NCI-H1417 (cell line): Measurements from ENCODE around the gene ATG7.
"Not testable (repeated sequence)": the region's sequence is repeated elsewhere in the genome, so short reads cannot be mapped to it uniquely, and the experiment has no call there.

Experiments used
- DNase-seq, 3 experiments: peaks; one replicate each; lab custom pipeline; 2025; lab: John Stamatoyannopoulos, UW

The ATG7 gene

GRCh38 chr3:11591002-11591355, 318.8 kb downstream of the ATG7 start:
- DNase-seq: no peak

- DNase-seq: peak in 2 of 3 experiments; percentile 8 to 78
These were observed 319.4 kb downstream of the ATG7 start for GRCh38 chr3:11591391-11592282.

DNA sequence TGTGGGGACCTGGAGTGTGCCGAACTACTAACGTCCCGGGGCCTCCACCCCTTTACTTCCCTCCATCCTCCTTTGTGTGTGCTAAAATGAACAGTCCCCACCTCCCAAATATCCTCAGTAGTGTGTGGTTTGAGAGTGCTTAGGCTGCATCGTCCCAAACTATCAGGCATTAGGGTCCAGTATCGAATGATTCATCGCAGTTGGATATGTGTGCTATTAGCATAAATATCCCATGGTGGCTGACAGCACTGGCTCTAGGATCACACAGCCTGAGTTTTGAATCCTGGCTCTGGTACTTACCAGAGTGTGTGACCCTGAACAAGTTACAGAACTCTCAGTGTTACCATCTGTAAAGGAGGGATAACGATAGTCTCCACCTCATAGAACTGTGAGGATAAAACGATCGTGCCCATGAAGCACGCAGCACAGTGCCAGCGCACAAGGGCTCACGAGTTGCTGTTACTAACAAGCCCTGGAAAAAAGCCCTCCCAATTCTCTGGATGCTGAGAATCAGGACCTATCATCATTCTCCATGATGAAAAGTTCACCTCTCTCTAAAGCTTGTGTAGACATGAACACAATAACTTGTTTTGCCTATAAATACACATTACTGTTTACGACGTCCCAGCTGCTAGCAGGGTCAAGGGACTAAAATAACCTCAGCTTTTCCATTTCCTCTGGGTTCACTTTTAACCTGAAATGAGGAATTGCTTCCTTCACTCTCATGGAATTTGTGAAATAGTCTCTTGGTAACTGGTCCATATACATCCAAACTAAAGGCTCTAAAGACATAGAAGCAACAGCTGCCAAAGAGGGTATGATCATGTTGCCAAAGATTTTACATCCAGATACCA, 320.5 kb downstream of the ATG7 start:
- DNase-seq: no peak

DNA sequence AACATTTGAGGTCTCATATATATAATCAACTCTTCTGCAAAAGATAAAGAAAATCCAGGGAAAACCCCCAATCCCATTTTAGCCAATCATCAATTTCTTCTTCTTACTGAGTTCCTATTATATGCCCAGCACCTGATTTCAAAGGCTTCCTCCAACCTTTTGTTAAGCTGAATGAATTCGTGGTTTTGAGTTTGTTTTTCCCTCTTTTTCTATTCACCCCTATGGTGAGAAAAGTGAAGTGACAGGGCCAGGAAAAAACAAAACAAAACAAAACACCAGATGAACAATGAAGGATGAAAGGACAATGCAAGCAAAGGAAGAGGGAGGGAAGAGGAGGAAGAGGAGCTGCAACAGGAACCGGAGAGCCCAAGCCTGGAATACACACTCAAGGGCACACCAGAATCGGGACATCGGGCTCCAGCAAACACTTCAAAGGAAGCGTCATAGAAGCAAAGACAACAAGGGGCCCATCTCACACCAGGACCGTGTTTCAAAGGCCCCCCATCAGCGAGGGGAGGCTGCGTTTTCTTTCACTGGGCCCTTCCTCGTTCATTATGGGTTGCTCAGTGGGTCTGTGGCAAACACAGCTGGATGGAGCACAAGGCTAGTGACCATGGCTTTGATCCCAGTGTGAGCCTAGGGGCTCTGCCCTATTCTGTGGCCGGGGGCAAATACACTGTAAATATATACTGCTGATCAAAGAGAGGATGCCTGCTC, 321.3 kb downstream of the ATG7 start:
- no peak for DNase-seq

GRCh38 chr3:11595024-11595423, 322.8 kb downstream of the ATG7 start:
- not testable (repeated sequence) for DNase-seq

DNA sequence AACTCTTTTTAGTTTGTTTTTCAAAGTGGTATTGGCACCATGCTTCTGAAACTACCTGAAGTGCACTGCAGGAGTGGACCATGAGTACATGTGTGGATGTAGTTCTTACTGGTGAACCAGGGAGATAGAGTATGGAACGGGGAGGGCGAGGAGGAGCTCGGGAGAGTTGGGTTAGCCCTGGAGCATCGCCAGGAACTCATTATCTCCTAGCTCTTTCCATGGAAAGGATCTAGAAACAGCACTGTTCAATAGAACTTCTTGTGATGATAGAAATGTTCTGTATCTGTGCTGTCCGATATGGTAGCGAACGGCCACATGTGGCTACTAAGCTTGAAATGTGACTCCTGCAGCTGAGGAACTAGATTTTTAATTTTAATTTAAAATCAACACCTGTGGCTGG, 324.2 kb downstream of the ATG7 start:
- DNase-seq: no peak

DNA sequence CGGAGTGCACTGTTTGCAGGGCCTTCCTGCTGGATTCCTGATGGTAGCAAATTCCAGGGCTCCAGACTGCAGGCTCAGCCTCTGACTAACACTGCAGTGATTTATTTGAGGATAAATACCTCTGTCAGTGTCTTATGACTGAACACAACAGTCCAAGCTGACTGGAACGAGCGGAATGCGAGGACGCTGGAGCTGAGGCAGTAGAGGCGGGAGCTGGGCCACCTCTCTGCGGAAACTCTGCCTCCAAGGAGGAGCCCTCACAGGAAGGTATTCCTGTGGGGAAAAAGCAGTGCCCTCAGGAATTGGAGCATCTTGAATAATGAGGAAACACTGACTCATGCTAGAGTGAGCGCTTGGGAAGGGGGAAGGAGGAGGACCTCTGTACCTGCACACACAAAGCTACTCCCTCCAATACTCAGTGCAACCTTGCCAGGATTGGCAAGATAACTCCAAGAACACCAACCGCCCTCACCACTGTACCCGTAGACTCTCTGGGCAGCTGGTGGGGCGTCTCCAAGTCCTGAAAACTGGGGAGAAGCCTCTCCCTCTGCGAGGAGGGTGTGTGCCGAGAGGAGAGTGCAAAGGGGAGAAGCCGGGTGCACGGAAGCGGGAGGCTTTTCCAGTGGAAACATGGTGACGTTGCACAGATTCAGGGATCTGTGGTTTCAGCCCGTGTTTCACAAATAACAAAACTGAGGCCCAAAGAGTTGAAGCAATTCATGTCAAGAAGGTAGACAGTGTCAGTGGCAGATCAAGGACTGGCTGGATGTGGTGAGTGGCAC, 328.5 kb downstream of the ATG7 start:
- DNase-seq: no peak

DNA sequence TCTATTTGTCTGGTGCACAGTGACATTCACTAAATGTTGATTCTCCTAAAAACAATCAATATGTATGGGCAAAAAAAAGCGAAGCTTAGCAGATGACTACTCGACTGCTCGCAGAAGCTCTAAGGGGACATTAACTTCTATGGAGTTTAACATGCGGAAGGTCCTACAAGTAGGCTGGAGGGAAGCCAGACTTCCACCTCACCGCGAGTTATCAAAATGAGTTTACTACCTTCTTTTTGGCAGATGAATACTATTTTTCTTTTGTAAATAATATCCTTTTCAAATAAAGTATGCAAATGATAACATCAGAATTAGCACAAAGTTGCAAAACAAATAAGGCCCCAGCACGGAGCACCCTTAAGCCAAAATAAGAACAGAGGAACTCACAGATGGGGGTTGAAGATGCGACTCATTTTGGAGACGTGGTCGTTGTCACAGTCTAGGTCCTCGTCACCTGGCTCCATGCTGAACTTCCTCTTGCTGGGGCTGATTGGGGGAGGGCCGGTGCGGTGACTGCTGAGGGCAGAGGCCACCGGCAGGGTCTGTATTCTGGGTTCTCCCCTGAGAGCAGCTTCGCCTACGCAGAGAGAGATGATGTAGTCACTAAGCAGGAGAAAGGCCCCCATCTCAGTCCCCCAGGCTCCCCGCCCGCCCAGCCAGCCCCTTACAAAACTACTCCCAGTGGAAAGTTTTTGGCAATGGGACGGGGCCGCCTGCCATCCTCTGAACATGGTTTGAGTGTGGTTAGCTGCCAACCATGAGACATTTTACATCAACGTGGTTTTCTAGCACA, 329.4 kb downstream of the ATG7 start:
- DNase-seq: no peak

GRCh38 chr3:11602239-11602840, 330.1 kb downstream of the ATG7 start:
- no peak for DNase-seq

DNA sequence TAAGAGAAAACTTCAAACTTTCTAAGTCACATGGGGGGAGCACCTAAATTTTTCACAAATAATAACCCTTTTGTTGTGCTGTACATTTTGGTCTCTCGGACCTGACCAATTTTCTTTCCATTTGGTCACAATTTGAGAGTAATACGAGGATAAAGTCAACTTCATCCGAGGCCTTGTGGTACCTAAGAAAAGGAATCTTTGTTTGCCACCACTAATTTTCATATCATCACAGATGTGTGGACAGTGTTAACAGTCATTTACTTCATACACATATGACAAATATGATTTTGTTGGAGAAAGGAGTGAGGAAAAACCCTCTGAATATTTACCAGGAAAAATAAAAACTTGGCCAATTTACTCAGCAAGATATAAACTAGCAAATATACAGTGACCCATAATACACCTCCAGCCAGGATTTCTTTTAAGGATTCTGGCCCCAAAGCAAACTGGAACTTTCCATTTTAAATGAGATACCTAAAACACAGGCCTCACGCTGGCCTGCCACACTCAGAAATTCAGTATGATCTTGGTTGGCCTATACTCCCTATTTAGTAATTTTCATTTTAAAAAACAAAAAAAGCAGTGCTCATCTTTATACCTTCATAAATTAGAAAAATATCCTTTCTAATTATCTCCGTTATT, 330.8 kb downstream of the ATG7 start:
- DNase-seq: no peak

GRCh38 chr3:11603628-11604027, 331.4 kb downstream of the ATG7 start:
- DNase-seq: no peak

DNA sequence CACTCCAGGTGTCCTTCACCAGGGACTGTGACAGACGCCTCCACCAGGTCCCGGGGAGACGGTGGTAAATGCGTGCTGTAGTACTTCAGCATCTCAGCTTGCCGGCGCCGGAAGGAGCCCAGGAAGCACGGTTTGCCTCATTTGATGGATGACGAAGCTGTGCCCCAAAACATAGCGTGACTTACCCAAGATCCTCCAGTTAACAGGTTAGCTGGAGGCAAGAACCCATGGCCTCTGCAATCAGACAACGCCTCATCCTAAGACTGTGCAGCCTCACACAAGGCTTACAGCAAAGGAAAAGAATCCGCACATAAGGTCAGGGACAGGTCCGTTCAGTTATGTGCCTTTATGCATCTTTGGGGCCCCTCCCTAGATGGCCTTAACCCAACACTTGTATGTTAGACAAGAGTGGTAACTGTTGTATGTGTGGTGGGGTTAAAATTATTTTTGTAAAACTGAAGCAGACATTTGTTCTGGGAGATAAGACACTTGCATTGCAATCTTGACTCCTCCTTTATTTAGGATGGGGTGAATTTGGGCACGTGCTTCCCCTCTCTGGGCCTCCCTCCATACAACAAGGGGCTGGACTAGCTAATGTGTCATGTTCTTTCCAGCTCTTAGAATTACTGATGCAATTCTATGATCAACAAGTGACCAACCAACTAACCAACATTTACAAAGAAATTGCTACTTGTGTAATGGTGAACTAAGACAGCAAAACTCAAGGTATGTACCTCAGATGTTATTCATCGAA, 332.1 kb downstream of the ATG7 start:
- DNase-seq: no peak

DNA sequence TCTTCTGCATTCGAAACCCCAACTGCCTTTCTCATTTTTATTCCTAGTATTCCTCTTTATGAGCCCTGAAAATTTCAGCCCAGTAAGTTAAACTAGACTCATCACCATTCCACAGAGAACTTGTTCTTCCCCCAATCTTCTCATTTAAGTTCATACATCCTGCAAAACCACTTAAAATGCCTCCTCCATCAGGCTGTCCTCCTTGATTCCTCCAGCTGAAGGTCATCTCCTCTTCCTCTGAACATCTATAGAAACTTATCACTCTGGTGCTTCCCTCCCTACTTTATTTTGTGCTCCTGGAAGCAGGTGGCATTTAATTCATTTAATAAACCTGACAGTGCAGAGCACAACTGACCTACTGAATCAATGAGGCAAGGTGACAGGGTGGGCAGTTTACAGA, 333.2 kb downstream of the ATG7 start:
- DNase-seq: no peak

DNA sequence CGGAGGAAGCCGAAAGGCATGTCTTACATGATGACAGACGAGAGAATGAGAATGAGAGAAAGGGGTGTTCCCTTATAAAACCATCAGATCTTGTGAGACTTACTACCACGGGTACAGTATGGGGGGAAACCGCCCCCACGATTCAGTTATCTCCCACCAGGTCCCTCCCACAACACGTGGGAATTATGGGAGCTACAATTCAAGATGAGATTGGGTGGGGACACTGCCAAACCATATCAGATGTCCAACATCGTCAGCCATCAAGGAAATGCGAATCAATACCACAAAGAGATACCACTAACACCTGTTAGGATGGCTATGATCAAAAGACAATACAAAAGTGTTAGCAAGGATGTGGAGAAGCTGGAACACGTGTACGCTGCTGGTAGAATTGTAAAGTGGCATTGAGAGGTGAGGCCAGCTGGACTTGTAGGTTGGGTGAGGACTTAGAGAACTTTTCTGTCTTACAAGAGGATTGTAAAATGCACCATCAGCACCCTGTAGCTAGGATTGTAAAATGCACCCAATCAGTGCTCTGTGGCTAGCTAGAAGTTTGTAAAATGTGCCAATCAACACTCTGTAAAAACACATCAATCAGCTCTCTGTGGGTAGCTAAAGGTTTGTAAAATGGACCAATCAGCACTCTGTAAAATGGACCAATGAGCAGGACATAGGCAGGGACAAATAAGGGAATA, 334.0 kb downstream of the ATG7 start:
- no peak for DNase-seq

DNA sequence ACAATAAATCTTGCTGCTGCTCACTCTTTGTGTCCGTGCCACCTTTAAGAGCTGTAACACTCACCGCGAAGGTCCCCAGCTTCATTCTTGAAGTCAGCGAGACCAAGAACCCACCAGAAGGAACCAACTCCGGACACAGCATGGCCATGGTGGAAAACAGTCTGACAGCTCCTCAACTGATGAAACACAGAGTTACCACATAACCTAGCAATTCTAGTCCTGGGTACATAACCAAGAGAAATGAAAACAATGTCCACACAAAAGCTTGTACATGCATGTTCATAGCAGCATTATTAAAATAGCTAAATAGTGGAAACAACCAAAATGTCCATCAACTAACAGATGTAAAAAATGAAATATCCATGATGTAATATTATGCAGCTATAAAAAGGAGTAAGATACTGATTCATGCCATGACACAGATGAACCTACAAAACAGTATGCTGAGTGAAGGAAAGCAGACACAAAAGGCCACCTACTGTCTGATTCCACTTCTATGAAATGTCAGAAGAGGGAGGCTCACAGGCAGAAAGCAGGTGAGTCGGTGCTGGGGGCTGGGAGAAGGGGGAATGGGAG, 334.8 kb downstream of the ATG7 start:
- no peak for DNase-seq
